Body of pancreas (tissue), 4 donors: ENCODE results near the gene CCSER1.
"Not testable (repeated sequence)": the region's sequence is repeated elsewhere in the genome, so short reads cannot be mapped to it uniquely, and the experiment has no call there.

ENCODE experiments used
- CTCF ChIP-seq, 7 experiments: fragments of 450-650 bp in 4 of 7; fragments of 200-600 bp in 3 of 7; sonication (generic) in 3 of 7; IDR thresholded peaks; one replicate each; pipeline ENCODE4 v1.5.1; 2016 to 2019; ENCODE audit warnings: antibody characterized with exemption in 7 of 7
- POLR2A ChIP-seq, 3 donors: fragments of 450-650 bp; IDR thresholded peaks; one replicate each; pipeline ENCODE4 v1.6.1; 2016; ENCODE audit warnings: antibody characterized with exemption in 3 of 3, mild to moderate bottlenecking in 2 of 3

- TF ChIP-seq CTCF, POLR2A (IDR thresholded peaks at IDR 0.05): not testable (repeated sequence)
Observed at GRCh38 chr4:91462566-91462965, 1335.4 kb downstream of the CCSER1 start.
